ENCODE results near the gene LFNG.

DNA sequence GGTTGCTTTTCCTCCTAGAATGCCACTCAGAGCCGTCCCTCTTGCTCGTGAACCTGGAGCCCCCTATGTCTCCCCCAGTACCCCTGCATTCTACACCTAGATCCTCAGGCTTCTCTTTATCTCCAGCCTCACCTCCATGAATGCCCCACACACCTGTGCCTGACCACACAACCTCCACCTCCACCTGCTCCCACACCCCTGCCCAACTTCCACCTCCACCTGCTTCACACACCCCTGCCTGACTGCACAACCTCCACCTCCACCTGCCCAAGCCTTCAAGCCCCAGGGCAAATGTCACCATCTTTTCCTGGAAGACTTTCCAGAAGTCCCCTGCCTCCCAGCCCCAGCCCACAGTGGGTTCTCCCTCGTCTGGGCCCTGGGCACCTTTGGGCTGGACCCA is 6.9 kb upstream of the LFNG start:
- TF ChIP-seq FOSL1 (tag; conservative IDR thresholded peaks at IDR 0.05) (no peak), CBX3 (IDR thresholded peaks at IDR 0.05; ENCODE audit: borderline replicate concordance in 1 of 2, low read length in 2 of 2) (no peak), POLR2A (conservative IDR thresholded peaks at IDR 0.05) (no peak), NFIC (IDR thresholded peaks at IDR 0.05) (no peak), TAF1 (IDR thresholded peaks at IDR 0.05; ENCODE audit: control insufficient read depth, extremely low read depth, insufficient read depth, low read length, severe bottlenecking) (no peak), SIX5 (IDR thresholded peaks at IDR 0.05; ENCODE audit: borderline replicate concordance in 1 of 2, insufficient read depth in 1 of 2, low read depth in 1 of 2, low read length in 2 of 2) (no peak), ZNF217 (CRISPR knock-in tag; IDR thresholded peaks at IDR 0.05) (no peak)
- TF ChIP-seq, protein P1, sequence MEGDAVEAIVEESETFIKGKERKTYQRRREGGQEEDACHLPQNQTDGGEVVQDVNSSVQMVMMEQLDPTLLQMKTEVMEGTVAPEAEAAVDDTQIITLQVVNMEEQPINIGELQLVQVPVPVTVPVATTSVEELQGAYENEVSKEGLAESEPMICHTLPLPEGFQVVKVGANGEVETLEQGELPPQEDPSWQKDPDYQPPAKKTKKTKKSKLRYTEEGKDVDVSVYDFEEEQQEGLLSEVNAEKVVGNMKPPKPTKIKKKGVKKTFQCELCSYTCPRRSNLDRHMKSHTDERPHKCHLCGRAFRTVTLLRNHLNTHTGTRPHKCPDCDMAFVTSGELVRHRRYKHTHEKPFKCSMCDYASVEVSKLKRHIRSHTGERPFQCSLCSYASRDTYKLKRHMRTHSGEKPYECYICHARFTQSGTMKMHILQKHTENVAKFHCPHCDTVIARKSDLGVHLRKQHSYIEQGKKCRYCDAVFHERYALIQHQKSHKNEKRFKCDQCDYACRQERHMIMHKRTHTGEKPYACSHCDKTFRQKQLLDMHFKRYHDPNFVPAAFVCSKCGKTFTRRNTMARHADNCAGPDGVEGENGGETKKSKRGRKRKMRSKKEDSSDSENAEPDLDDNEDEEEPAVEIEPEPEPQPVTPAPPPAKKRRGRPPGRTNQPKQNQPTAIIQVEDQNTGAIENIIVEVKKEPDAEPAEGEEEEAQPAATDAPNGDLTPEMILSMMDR (IDR thresholded peaks at IDR 0.05 in 2 of 3, conservative IDR thresholded peaks at IDR 0.05 in 1 of 3; ENCODE audit: insufficient read depth in 2 of 3, low read depth in 1 of 3, low read length in 3 of 3), result no peak
- TF ChIP-seq, protein P2, sequence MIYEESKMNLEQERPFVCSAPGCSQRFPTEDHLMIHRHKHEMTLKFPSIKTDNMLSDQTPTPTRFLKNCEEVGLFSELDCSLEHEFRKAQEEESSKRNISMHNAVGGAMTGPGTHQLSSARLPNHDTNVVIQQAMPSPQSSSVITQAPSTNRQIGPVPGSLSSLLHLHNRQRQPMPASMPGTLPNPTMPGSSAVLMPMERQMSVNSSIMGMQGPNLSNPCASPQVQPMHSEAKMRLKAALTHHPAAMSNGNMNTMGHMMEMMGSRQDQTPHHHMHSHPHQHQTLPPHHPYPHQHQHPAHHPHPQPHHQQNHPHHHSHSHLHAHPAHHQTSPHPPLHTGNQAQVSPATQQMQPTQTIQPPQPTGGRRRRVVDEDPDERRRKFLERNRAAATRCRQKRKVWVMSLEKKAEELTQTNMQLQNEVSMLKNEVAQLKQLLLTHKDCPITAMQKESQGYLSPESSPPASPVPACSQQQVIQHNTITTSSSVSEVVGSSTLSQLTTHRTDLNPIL (CRISPR knock-in tag; IDR thresholded peaks at IDR 0.05), result no peak
